ENCODE results near the gene CASZ1. TPM values are rescaled to one million over a fixed set of nuclear protein-coding genes. Genes with fewer than 3 reads are reported as not detected.

Gene CASZ1
- total RNA-seq, 4 donors from 2014 or later, result 5.2 to 38.5 (median 18.7) TPM

- no peak overlapping the region for H3K4me3 ChIP-seq (replicated peaks in 1 of 3)
- H3K36me3 ChIP-seq, result peaks cover 0 to 11% of the 10 kb centered on the region in 2 donors
- intact Hi-C loops (cut with DNase I), result no loop called here
- no peaks in the 10 kb centered on the region for H3K9me3 ChIP-seq
- no peak for DNase-seq
- H3K27ac ChIP-seq, result no peak overlapping the region
- peaks cover 10 to 21% of the 10 kb centered on the region in 2 donors for H3K4me1 ChIP-seq
- TF ChIP-seq POLR2A (IDR thresholded peaks at IDR 0.05) (no peak), CTCF (IDR thresholded peaks at IDR 0.05) (no peak)
- H3K27me3 ChIP-seq, result no peaks in the 10 kb centered on the region
- 83 to 92% methylated on average over 2 to 15 of the region's 15 CpGs for WGBS, 2 donors
These were observed 140.0 kb downstream of the CASZ1 start for GRCh38 chr1:10656431-10656830.

- intact Hi-C loops (cut with DNase I), result no loop called here
- H3K4me1 ChIP-seq, result peaks cover 14 to 20% of the 10 kb centered on the region in 2 donors
- no peak overlapping the region for H3K4me3 ChIP-seq (replicated peaks in 1 of 3)
- WGBS, 2 donors, result 88 to 96% methylated on average over 5 to 10 of the region's 10 CpGs
- H3K36me3 ChIP-seq, result peaks cover 0 to 11% of the 10 kb centered on the region in 2 donors
- H3K9me3 ChIP-seq, result no peaks in the 10 kb centered on the region
- DNase-seq, result no peak
- no peaks in the 10 kb centered on the region for H3K27me3 ChIP-seq
- TF ChIP-seq CTCF (IDR thresholded peaks at IDR 0.05), result no peak
- TF ChIP-seq POLR2A (IDR thresholded peaks at IDR 0.05), result no peak
- H3K27ac ChIP-seq, result no peak overlapping the region
These were observed 141.4 kb downstream of the CASZ1 start for GRCh38 chr1:10655002-10655401.

DNA sequence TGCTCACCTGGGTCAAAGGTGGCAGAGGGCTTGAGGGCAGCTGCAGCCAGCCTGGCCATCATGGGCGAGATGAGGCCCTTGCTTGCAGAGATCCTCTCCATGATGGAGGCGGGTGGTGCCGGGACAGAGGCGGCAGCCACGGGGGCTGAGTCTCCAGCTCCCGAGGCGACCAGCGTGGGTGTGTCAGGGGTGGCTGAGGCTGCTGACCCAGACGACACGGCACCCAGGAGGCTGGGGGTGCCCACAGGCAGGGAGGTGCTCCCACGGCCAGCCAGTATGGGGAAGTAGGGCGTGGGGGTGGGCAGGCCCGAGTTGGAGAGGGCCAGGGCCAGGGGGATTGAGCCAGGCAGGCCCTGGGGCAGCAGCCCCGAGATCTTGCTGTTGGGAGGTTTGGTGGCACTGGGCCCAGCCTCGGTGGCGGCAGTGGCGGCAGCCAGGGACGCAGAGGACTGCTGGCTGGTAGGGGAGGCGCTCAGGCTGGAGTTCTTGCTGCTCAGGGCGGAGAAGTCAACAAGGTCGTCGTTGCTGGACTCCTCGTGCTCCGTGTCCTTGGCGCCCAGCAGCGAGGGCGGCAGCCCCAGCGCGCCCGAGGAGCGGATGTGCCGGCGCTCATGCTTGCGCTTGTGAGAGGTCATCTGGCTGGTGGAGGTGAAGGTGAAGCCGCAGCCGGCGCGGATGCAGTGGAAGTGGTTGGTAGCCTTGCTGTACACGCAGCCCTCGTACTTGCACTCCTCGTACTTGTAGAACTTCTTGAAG lies 142.9 kb downstream of the CASZ1 start:
- Histone ChIP-seq H3K4me3 (replicated peaks in 1 of 3) (no peak overlapping the region), H3K4me1 (peaks cover 13 to 14% of the 10 kb centered on the region in 2 donors), H3K27ac (peak overlapping the region in 1 of 3 donors; percentile 81), H3K27me3 (no peaks in the 10 kb centered on the region), H3K36me3 (peaks cover 0 to 15% of the 10 kb centered on the region in 2 donors), H3K9me3 (no peaks in the 10 kb centered on the region)
- 85 to 92% methylated on average over 19 to 40 of the region's 41 CpGs for WGBS, 2 donors
- intact Hi-C loops (cut with DNase I), result no loop called here
- TF ChIP-seq POLR2A (IDR thresholded peaks at IDR 0.05), result no peak
- no peak for TF ChIP-seq CTCF (IDR thresholded peaks at IDR 0.05)
- no peak for DNase-seq

DNA sequence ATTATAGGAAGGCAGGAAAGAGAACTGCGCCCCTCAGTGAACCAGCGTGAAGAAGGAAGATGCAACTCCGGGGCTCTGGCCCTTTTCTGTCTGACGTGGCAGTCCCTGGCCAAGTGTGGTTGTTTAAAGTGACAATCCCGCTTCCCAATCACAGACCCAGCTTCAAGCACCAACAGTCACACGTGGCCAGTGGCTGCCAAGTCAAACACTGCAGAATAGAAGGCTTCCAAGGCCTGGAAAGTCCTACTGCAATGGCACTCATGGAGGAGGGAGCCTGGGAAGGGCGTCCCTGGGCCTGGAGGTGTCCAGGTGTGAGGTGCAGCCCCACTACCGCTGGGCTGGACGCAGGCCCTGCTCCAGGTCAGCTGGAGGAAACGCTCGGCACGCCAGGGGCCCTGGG lies 143.8 kb downstream of the CASZ1 start:
- peaks cover 0 to 16% of the 10 kb centered on the region in 2 donors for H3K36me3 ChIP-seq
- intact Hi-C loops (cut with DNase I), result no loop called here
- no peak overlapping the region for H3K4me3 ChIP-seq (replicated peaks in 1 of 3)
- TF ChIP-seq CTCF (IDR thresholded peaks at IDR 0.05), result no peak
- TF ChIP-seq POLR2A (IDR thresholded peaks at IDR 0.05), result no peak
- H3K27me3 ChIP-seq, result no peaks in the 10 kb centered on the region
- 91 to 93% methylated on average over 9 to 10 of the region's 12 CpGs for WGBS, 2 donors
- H3K27ac ChIP-seq, result peak overlapping the region; percentile 63 to 81 (median 78)
- peaks cover 13 to 14% of the 10 kb centered on the region in 2 donors for H3K4me1 ChIP-seq
- peak in 1 of 2 donors; percentile 37 for DNase-seq
- H3K9me3 ChIP-seq, result no peaks in the 10 kb centered on the region

GRCh38 chr1:10651793-10652192 lies 144.7 kb downstream of the CASZ1 start:
- peak overlapping the region; percentile 63 to 81 (median 78) for H3K27ac ChIP-seq
- peaks cover 13 to 14% of the 10 kb centered on the region in 2 donors for H3K4me1 ChIP-seq
- H3K9me3 ChIP-seq, result no peaks in the 10 kb centered on the region
- WGBS, 2 donors, result 19 to 35% methylated on average over 10 to 11 of the region's 11 CpGs
- H3K36me3 ChIP-seq, result peaks cover 0 to 16% of the 10 kb centered on the region in 2 donors
- no peaks in the 10 kb centered on the region for H3K27me3 ChIP-seq
- no peak overlapping the region for H3K4me3 ChIP-seq (replicated peaks in 1 of 3)
- DNase-seq, result peak; percentile 91 to 92
- intact Hi-C loops (cut with DNase I), result no loop called here
- TF ChIP-seq CTCF (IDR thresholded peaks at IDR 0.05), result no peak
- peak in 1 of 2 donors; percentile 35 for TF ChIP-seq POLR2A (IDR thresholded peaks at IDR 0.05)

Measured in thyroid gland (tissue), 4 donors.